K562 (cell line): ENCODE data around the gene PPARG. TPM values are rescaled to one million over a fixed set of nuclear protein-coding genes. Genes with fewer than 3 reads are reported as not detected.
A peak's percentile ranks its signal among the peaks of the same experiment; 100 is the strongest.

Source experiments
- ATAC-seq: fragments of 200-7000 bp; cut with Tn5 transposase; 3 replicates; pipeline ENCODE4 v1.9.1; 2020; ENCODE audit warnings: moderate library complexity
- BruUV-seq: library from RNA; stranded (reverse); fragments of 400-500 nt; replicated peaks from 2 replicates; lab custom pipeline; 2021; lab: Mats Ljungman, UMichigan
- CTCF ChIA-PET: fragments of 300-600 bp; formaldehyde crosslinking; extraction: SDS; loops from one replicate; lab custom pipeline; 2021; ENCODE audit warnings: low intra/inter-chr PET ratio; lab: Yijun Ruan, JAX
- POLR2A ChIA-PET: fragments of 300-600, 350-650 bp; sonication (Branson Sonifier 250); formaldehyde crosslinking; extraction: SDS; loops from one replicate; lab custom pipeline; 2021; ENCODE audit warnings: antibody characterized with exemption, inconsistent platforms; lab: Yijun Ruan, JAX
- DNase-seq, 4 experiments: peaks; one replicate each; pipeline versions ENCODE4 v3.0.0 to v3.0.0-alpha.2; 2011 to 2018; ENCODE audit warnings: low spot score in 3 of 4, mixed read lengths in 3 of 4; ENCODE audit errors: extremely low read depth in 1 of 4
- FAIRE-seq: peaks from 2 replicates; lab custom pipeline; 2011; peaks lifted over from hg19 to GRCh38; lab: Jason Lieb, UNC
- H2AFZ ChIP-seq: 2 replicates; pipeline ENCODE4 v1.6.0; 2011; ENCODE audit warnings: low read depth, low read length, control low read depth, inconsistent platforms
- H3K27ac ChIP-seq: fragments of 200-600 bp; 3 replicates; pipeline ENCODE4 v1.8.0; 2011; ENCODE audit warnings: low read depth, mild to moderate bottlenecking, control low read depth, inconsistent platforms, low read length, moderate library complexity, mixed read lengths; ENCODE audit errors: extremely low read depth
- H3K27me3 ChIP-seq, 2 experiments: fragments of 300-600 bp in 1 of 2; 2 replicates in 1 of 2; 3 replicates in 1 of 2; pipeline versions ENCODE4 v1.6.0 to v1.8.0; 2011; ENCODE audit warnings: inconsistent platforms in 2 of 2, low read length in 2 of 2, mild to moderate bottlenecking in 1 of 2, mixed read lengths in 1 of 2, moderate library complexity in 1 of 2; ENCODE audit not compliant: control insufficient read depth in 2 of 2, insufficient read depth in 2 of 2
- H3K36me3 ChIP-seq: fragments of 300-600 bp; 3 replicates; pipeline ENCODE4 v1.8.0; 2011; ENCODE audit warnings: mild to moderate bottlenecking, low read length, inconsistent platforms; ENCODE audit not compliant: control insufficient read depth, insufficient read depth
- H3K4me1 ChIP-seq, 2 experiments: fragments of 200-600 bp in 1 of 2; replicated peaks in 1 of 2; 2 replicates in 1 of 2; 3 replicates in 1 of 2; pipeline versions ENCODE4 v1.5.1 to v1.8.0; 2011; ENCODE audit warnings: inconsistent platforms in 2 of 2, low read length in 2 of 2, mild to moderate bottlenecking in 1 of 2, mixed read lengths in 1 of 2, moderate library complexity in 1 of 2; ENCODE audit not compliant: control insufficient read depth in 2 of 2, insufficient read depth in 2 of 2
- H3K4me2 ChIP-seq: 2 replicates; pipeline ENCODE4 v1.6.1; 2011; ENCODE audit warnings: low read length, control low read depth, inconsistent platforms, mixed read lengths; ENCODE audit not compliant: insufficient read depth
- H3K4me3 ChIP-seq: fragments of 200-600 bp; sonication (generic), shearing (Covaris generic); 2 replicates; pipeline ENCODE4 v1.5.1; 2016; ENCODE audit warnings: control low read depth, inconsistent platforms
- H3K79me2 ChIP-seq: fragments of 200-600 bp; 3 replicates; pipeline ENCODE4 v1.8.0; 2011; ENCODE audit warnings: low read length, inconsistent platforms; ENCODE audit not compliant: control insufficient read depth, insufficient read depth
- H3K9ac ChIP-seq, 2 experiments: 2 replicates each; pipeline versions ENCODE4 v1.6.0 to v1.6.1; 2011; ENCODE audit warnings: low read depth in 2 of 2, low read length in 2 of 2, control low read depth in 1 of 2, inconsistent platforms in 1 of 2, mild to moderate bottlenecking in 1 of 2, mixed read lengths in 1 of 2; ENCODE audit not compliant: insufficient read depth in 1 of 2
- H3K9me1 ChIP-seq: one replicate; pipeline ENCODE4 v1.6.0; 2011; ENCODE audit warnings: inconsistent platforms, mild to moderate bottlenecking, low read length, moderate library complexity; ENCODE audit not compliant: control insufficient read depth, insufficient read depth
- H3K9me3 ChIP-seq: replicated peaks from 2 replicates; pipeline ENCODE4 v1.5.1; 2011; ENCODE audit warnings: low read depth, low read length, inconsistent platforms; ENCODE audit not compliant: control insufficient read depth, insufficient read depth
- H4K20me1 ChIP-seq: replicated peaks from 2 replicates; pipeline ENCODE4 v1.6.1; 2011; ENCODE audit warnings: low read length, inconsistent platforms, mixed read lengths; ENCODE audit not compliant: control insufficient read depth, insufficient read depth
- BDP1 ChIP-seq: IDR thresholded peaks from 3 replicates; pipeline ENCODE4 v1.6.1; 2011; ENCODE audit not compliant: insufficient read length, insufficient read depth
- CBFB ChIP-seq: sonication (generic); formaldehyde crosslinking; IDR thresholded peaks from 2 replicates; pipeline ENCODE4 v1.4.0; 2020; ENCODE audit warnings: mild to moderate bottlenecking, missing genetic modification reagents
- FOXK2 ChIP-seq, 2 experiments: fragments of 450-650 bp; IDR thresholded peaks in 1 of 2; conservative IDR thresholded peaks in 1 of 2; 2 replicates each; pipeline ENCODE4 v1.6.1; 2016; ENCODE audit warnings: low read depth in 2 of 2, mild to moderate bottlenecking in 1 of 2
- GTF2F1 ChIP-seq: IDR thresholded peaks from 2 replicates; pipeline ENCODE4 v1.6.1; 2011; ENCODE audit warnings: low read depth, low read length, improper control_type of control experiment
- HNRNPL ChIP-seq: fragments of 200-400 bp; formaldehyde crosslinking; IDR thresholded peaks from 2 replicates; pipeline ENCODE4 v1.6.1; 2017; ENCODE audit warnings: low read depth, mild to moderate bottlenecking, low read length
- L3MBTL2 ChIP-seq: fragments of 450-650 bp; IDR thresholded peaks from 2 replicates; pipeline ENCODE4 v1.6.1; 2016; ENCODE audit warnings: mild to moderate bottlenecking, moderate library complexity
- MBD2 ChIP-seq: sonication (generic); IDR thresholded peaks from 2 replicates; pipeline ENCODE4 v1.6.1; 2016; ENCODE audit warnings: low read depth, borderline replicate concordance
- NFIC ChIP-seq: fragments of 450-650 bp; IDR thresholded peaks from 2 replicates; pipeline ENCODE4 v1.6.1; 2017; ENCODE audit warnings: mild to moderate bottlenecking, inconsistent platforms
- SIN3B ChIP-seq: fragments of 450-650 bp; IDR thresholded peaks from 2 replicates; pipeline ENCODE4 v1.6.1; 2017; ENCODE audit warnings: low read depth, mild to moderate bottlenecking, moderate library complexity
- ZBTB2 ChIP-seq: fragments of 450-650 bp; IDR thresholded peaks from 2 replicates; pipeline ENCODE4 v1.6.1; 2016; ENCODE audit warnings: antibody characterized with exemption
- ZBTB7A ChIP-seq: IDR thresholded peaks from 2 replicates; pipeline ENCODE4 v1.6.1; 2011; ENCODE audit warnings: low read depth, mild to moderate bottlenecking, low read length, moderate library complexity, borderline replicate concordance; ENCODE audit not compliant: control insufficient read depth
- ZNF324 ChIP-seq: fragments of 250-450 bp; sonication (Bioruptor Pico); IDR thresholded peaks from 2 replicates; pipeline ENCODE4 v1.4.0; 2020; ENCODE audit warnings: mild to moderate bottlenecking
- ZNF41 ChIP-seq: fragments of 250-450 bp; sonication (Bioruptor Pico); conservative IDR thresholded peaks from 2 replicates; pipeline ENCODE4 v1.4.0; 2020; ENCODE audit warnings: mild to moderate bottlenecking
- WGBS: fragments of 100-300 bp; shearing (Covaris generic); methylation state at CpG from one replicate; pipeline ENCODE4 v1.1.6; 2016; ENCODE audit warnings: low coverage, mixed read lengths; ENCODE audit not compliant: insufficient coverage; ENCODE audit errors: missing lambda C conversion rate; 5-methylcytosine and 5-hydroxymethylcytosine counted together
- in situ Hi-C: fragments of 300-500 bp; cut with MboI; formaldehyde crosslinking; loops from 4 replicates; pipeline ENCODE4 v1.15.0; 2018; ENCODE audit warnings: inconsistent platforms, mixed read lengths
- intact Hi-C: fragments of 100-400 bp; cut with micrococcal nuclease; formaldehyde crosslinking; loops from 2 replicates; pipeline ENCODE4 v1.14.2; 2022
- polyA plus RNA-seq, 8 experiments: library from polyadenylated mRNA; depleted of rRNA in 4 of 8; stranded (reverse) in 5 of 8; unstranded in 3 of 8; fragments of >200 nt; fragmentation: Nextera tagmentation in 2 of 8; fragmentation: Illumina TruSeq in 1 of 8; extraction: Ambion mirVana in 2 of 8; extraction: Trizol in 1 of 8; gene quantifications; 2 replicates each; pipeline versions ENCODE4 v1.2.1 to v1.2.3, GENCODE V29; 2011 to 2014; ENCODE audit warnings: inconsistent platforms in 1 of 8, missing spikeins in 1 of 8
- total RNA-seq, 7 experiments: library from RNA; depleted of rRNA in 6 of 7; stranded (reverse); fragments of >200 nt in 6 of 7; fragmentation: Illumina TruSeq in 2 of 7; extraction: Trizol in 2 of 7; gene quantifications; 2 replicates each; pipeline versions ENCODE4 v1.2.1 to v1.2.3, GENCODE V29; 2011 to 2021; ENCODE audit warnings: low replicate concordance in 1 of 7

Gene PPARG
- total and polyA plus RNA-seq, 9 of the 15 experiments (the other 6 are each of a cell fraction or from before 2014, with no cell fraction given), result not detected

- ChIA-PET POLR2A (interaction anchor here (0.7 kb wide), 1 partner anchor 71 kb away, joined by 3 read pairs; no protein-coding TSS in a partner anchor), CTCF (interaction anchor here (0.6 kb wide), 1 partner anchor 108 kb away, joined by 3 read pairs; no protein-coding TSS in a partner anchor)
- Histone ChIP-seq H3K27ac (no peak overlapping the region), H3K9ac (no peak overlapping the region), H3K9me1 (no peaks in the 10 kb centered on the region), H3K36me3 (no peaks in the 10 kb centered on the region), H3K27me3 (peaks cover 0 to 5% of the 10 kb centered on the region in 2 experiments; a peak in 1 of 5 replicates), H2AFZ (no peak overlapping the region), H4K20me1 (no peaks in the 10 kb centered on the region), H3K4me1 (no peaks in the 10 kb centered on the region), H3K4me3 (no peak overlapping the region), H3K4me2 (no peak overlapping the region), H3K9me3 (no peaks in the 10 kb centered on the region), H3K79me2 (no peaks in the 10 kb centered on the region)
- 0% methylated on average over 6 of the region's 6 CpGs for WGBS
- no peak for DNase-seq
- intact Hi-C loops (no loop called here), in situ Hi-C loops (no loop called here)
- BruUV-seq, result no TSS peak
- ATAC-seq, result no peak
- TF ChIP-seq HNRNPL (no peak), CBFB (CRISPR knock-in tag) (no peak), ZBTB2 (no peak), ZBTB7A (no peak), GTF2F1 (no peak), FOXK2 (conservative IDR thresholded peaks at IDR 0.05 in 1 of 2, IDR thresholded peaks at IDR 0.05 in 1 of 2; ENCODE audit: low read depth in 2 of 2) (no peak), NFIC (no peak), SIN3B (no peak), ZNF41 (CRISPR knock-in tag) (no peak), L3MBTL2 (no peak), BDP1 (no peak), ZNF324 (CRISPR knock-in tag) (no peak), MBD2 (no peak)
- FAIRE-seq, result peak; percentile 11
These were observed 82.8 kb downstream of the PPARG start for GRCh38 chr3:12371525-12372140.
